K562 (cell line): Measurements from ENCODE around the gene PILRA. TPM values are rescaled to one million over a fixed set of nuclear protein-coding genes. Genes with fewer than 3 reads are reported as not detected.

Source experiments
- AFF4 ChIP-seq: sonication (generic); formaldehyde crosslinking; IDR thresholded peaks from 2 replicates; pipeline ENCODE4 v1.8.0; 2023; ENCODE audit warnings: mild to moderate bottlenecking, missing genetic modification reagents
- CBFA2T2 ChIP-seq: fragments of 450-650 bp; conservative IDR thresholded peaks from 2 replicates; pipeline ENCODE4 v1.6.1; 2017; ENCODE audit warnings: mild to moderate bottlenecking
- CEBPG ChIP-seq, 3 experiments: fragments of 200-800 bp in 1 of 3; sonication (Bioruptor generic) in 1 of 3; sonication (generic) in 1 of 3; formaldehyde crosslinking in 1 of 3; IDR thresholded peaks in 2 of 3; conservative IDR thresholded peaks in 1 of 3; 2 replicates each; pipeline versions ENCODE4 v1.6.1 to v1.8.0; 2016 to 2022; ENCODE audit warnings: missing compliant biosample characterization in 2 of 3, missing genetic modification characterization in 2 of 3, mild to moderate bottlenecking in 1 of 3, missing genetic modification reagents in 1 of 3
- CHCHD3 ChIP-seq: fragments of 250-450 bp; sonication (Bioruptor Pico); IDR thresholded peaks from 2 replicates; pipeline ENCODE4 v2.1.2; 2022; ENCODE audit warnings: mild to moderate bottlenecking
- FOXP4 ChIP-seq: sonication (generic); formaldehyde crosslinking; IDR thresholded peaks from 2 replicates; pipeline ENCODE4 v1.8.0; 2022; ENCODE audit warnings: mild to moderate bottlenecking, missing genetic modification reagents, borderline replicate concordance
- HDAC1 ChIP-seq, 2 experiments: fragments of 450-650 bp; IDR thresholded peaks; 2 replicates each; pipeline ENCODE4 v1.6.1; 2016 to 2017; ENCODE audit warnings: inconsistent platforms in 1 of 2, mild to moderate bottlenecking in 1 of 2, moderate library complexity in 1 of 2
- HIVEP1 ChIP-seq: fragments of 250-450 bp; sonication (Bioruptor Pico); IDR thresholded peaks from 2 replicates; pipeline ENCODE4 v1.4.0; 2020; ENCODE audit warnings: mild to moderate bottlenecking
- HMGXB4 ChIP-seq: sonication (generic); formaldehyde crosslinking; IDR thresholded peaks from 2 replicates; pipeline ENCODE4 v1.8.1; 2023; ENCODE audit warnings: mild to moderate bottlenecking, missing genetic modification reagents
- IRF9 ChIP-seq: fragments of 450-650 bp; IDR thresholded peaks from 2 replicates; pipeline ENCODE4 v1.6.1; 2016; ENCODE audit warnings: missing biosample characterization, missing genetic modification characterization
- NEUROD1 ChIP-seq: fragments of 150-350 bp; IDR thresholded peaks from 2 replicates; pipeline ENCODE4 v1.6.1; 2014; ENCODE audit warnings: borderline replicate concordance, low read length, low read depth; ENCODE audit not compliant: partially characterized antibody
- POLR3G ChIP-seq: IDR thresholded peaks from 2 replicates; pipeline ENCODE4 v1.6.1; 2011; ENCODE audit not compliant: insufficient read length, insufficient replicate concordance; ENCODE audit errors: extremely low read depth
- PPARD ChIP-seq: fragments of 250-450 bp; sonication (Bioruptor Pico); IDR thresholded peaks from 2 replicates; pipeline ENCODE4 v1.8.0; 2022; ENCODE audit warnings: inconsistent platforms, mild to moderate bottlenecking, moderate library complexity
- RCOR1 ChIP-seq, 2 experiments: IDR thresholded peaks; 2 replicates each; pipeline ENCODE4 v1.6.1; 2012; ENCODE audit warnings: low read depth in 2 of 2, low read length in 2 of 2, borderline replicate concordance in 1 of 2, improper control_type of control experiment in 1 of 2
- STAT5B ChIP-seq: fragments of 250-450 bp; sonication (Bioruptor Pico); IDR thresholded peaks from 2 replicates; pipeline ENCODE4 v1.8.0; 2021; ENCODE audit warnings: mild to moderate bottlenecking, inconsistent platforms
- ZNF140 ChIP-seq: fragments of 250-450 bp; sonication (Bioruptor Pico); IDR thresholded peaks from 2 replicates; pipeline ENCODE4 v1.8.0; 2021; ENCODE audit warnings: moderate library complexity, mild to moderate bottlenecking, inconsistent platforms
- ZNF707 ChIP-seq: fragments of 250-450 bp; sonication (Bioruptor Pico); conservative IDR thresholded peaks from 2 replicates; pipeline ENCODE4 v1.8.0; 2022; ENCODE audit warnings: inconsistent platforms, mild to moderate bottlenecking, moderate library complexity
- polyA plus RNA-seq, 8 experiments: library from polyadenylated mRNA; depleted of rRNA in 4 of 8; stranded (reverse) in 5 of 8; unstranded in 3 of 8; fragments of >200 nt; fragmentation: Nextera tagmentation in 2 of 8; fragmentation: Illumina TruSeq in 1 of 8; extraction: Ambion mirVana in 2 of 8; extraction: Trizol in 1 of 8; gene quantifications; 2 replicates each; pipeline versions ENCODE4 v1.2.1 to v1.2.3, GENCODE V29; 2011 to 2014; ENCODE audit warnings: inconsistent platforms in 1 of 8, missing spikeins in 1 of 8
- total RNA-seq, 7 experiments: library from RNA; depleted of rRNA in 6 of 7; stranded (reverse); fragments of >200 nt in 6 of 7; fragmentation: Illumina TruSeq in 2 of 7; extraction: Trizol in 2 of 7; gene quantifications; 2 replicates each; pipeline versions ENCODE4 v1.2.1 to v1.2.3, GENCODE V29; 2011 to 2021; ENCODE audit warnings: low replicate concordance in 1 of 7

The PILRA gene
- total and polyA plus RNA-seq, 9 of the 15 experiments (the other 6 are each of a cell fraction or from before 2014, with no cell fraction given), result 0.13 to 1.8 (median 0.62) TPM

GRCh38 chr7:100444311-100445278, 71.3 kb downstream of the PILRA start (continued):
- TF ChIP-seq ZNF140 (CRISPR knock-in tag) (no peak), HDAC1 (IDR thresholded peaks at IDR 0.05) (peak in 1 of 2 experiments; percentile 84; a peak in 2 of 4 replicates), HMGXB4 (CRISPR knock-in tag) (no peak), HIVEP1 (no peak; the same call in 1 of the 2 replicates), CBFA2T2 (peak; percentile 62), ZNF707 (CRISPR knock-in tag) (no peak), NEUROD1 (peak; percentile 69), POLR3G (no peak), AFF4 (CRISPR knock-in tag) (no peak; the same call in 1 of the 2 replicates), CEBPG (CRISPR knock-in tag; IDR thresholded peaks at IDR 0.05) (no peak), CEBPG (tag; conservative IDR thresholded peaks at IDR 0.05 in 1 of 2, IDR thresholded peaks at IDR 0.05 in 1 of 2) (no peak), RCOR1 (IDR thresholded peaks at IDR 0.05; ENCODE audit: borderline replicate concordance in 1 of 2, low read depth in 2 of 2, low read length in 2 of 2) (peak in 1 of 2 experiments; percentile 66; a peak in 1 of 4 replicates), FOXP4 (CRISPR knock-in tag) (peak; percentile 61; the same call in 1 of the 2 replicates), IRF9 (tag) (peak; percentile 50; the same call in 1 of the 2 replicates), CHCHD3 (CRISPR knock-in tag) (0 out of 2 replicates have a peak, but pooled peaks have one; percentile 16), STAT5B (CRISPR knock-in tag) (no peak), PPARD (CRISPR knock-in tag) (no peak)
